IPS DF 4.7 (cell line): ENCODE data around the gene FRZB.

Source experiments
- DNase-seq: peaks from one replicate; pipeline ENCODE4 v3.0.0-alpha.2; 2013; ENCODE audit warnings: low spot score; ENCODE audit errors: extremely low read depth

The FRZB gene

DNA sequence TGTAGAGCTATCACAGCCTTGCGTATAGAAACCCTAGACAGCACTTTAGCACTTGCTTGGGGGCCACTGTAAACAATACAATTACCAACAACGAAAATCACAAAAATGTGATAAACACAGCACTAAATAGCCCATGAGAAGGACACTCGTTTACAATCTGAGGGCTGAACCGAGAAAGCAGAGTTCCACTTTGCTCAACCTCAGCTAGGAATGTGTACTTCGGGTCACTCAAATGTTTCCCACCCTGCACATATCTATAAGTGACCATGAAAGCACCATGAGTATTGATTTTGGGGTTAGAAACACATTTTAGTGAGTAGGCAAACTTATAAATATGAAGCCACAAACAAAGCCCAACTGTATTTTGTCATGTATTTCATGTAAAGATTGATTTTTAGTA lies 62.3 kb downstream of the FRZB start:
- no peak for DNase-seq

DNA sequence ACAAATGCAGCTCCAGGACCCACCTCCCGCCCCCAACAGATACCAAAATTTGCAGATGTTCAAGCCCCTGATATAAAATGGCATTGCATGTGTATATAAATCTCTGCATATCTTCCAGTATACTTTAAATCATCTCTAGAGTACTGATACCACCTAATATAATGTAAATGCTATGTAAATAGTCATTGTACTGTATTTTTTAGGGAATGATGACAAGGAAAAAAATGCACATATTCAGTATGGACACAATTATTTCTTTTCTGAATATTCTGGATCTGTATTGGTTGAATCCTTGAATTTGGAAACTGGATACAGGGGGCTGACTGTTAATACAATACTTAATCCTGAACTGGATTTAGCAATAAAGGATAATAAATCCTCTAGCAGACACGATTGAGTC lies 67.7 kb downstream of the FRZB start:
- DNase-seq, result no peak

DNA sequence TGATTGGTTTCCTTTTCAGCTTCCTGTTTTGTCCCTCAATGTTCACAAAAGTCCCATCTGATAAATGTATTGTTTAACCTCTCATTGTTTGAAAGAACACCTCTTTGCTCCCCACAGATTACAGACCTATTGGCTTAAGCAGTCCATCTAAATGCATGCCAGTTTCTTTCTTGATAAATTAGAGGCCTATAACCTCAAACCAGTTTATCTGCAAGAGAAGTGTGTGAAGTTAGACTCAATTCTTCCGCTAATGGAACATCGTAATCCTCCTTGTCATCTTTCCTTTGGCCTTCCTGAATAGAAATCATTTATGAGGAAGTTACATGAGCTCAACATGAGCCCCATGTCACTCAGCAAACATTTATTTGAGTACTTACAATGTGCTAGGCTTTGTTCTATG lies 74.0 kb downstream of the FRZB start:
- DNase-seq, result no peak

DNA sequence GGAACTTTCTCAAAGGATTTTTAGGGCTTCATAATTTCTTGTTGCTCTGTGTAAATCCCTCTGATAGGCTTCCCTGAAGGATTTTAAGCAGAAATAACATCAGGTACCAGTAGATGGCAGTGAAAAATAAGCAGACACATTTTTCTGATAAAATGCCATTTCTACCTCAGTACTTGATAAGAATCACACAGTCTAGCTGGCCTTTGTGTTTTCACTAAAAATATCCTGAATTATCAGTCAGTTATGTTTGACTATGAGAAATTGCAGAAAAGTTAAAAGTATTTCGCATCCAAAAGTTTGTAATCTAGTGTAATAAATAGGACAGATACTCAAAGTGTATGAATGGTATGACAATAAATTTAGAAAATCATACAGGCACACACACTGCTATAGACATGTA lies 81.7 kb downstream of the FRZB start:
- DNase-seq, result no peak

DNA sequence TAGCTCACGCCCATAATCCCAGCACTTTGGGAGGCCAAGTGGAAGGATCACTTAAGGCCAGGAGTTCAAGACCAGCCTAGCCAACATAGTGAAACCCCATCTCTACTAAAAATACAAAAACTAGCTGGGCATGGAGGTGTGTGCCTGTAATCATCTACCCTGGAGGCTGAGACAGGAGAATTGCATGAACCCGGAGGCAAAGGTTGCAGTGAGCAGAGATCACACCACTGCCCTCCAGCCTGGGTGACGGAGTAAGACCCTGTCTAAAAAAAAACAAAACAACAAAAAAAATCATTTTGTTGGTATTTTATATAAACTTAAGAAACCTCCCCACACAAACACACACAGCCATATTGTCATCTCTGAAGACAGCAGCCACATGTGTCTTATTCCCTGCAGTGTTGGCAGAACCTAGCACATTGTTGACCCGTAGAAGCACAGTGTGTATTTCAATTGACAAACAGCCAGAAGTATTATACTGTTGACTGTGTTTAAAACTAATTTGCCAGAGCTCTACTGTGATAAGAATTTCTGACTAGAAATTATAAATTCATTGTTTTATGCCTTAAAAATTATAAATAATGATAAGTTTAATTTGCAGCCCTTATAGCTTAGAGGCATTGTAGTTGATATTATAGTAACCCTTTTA lies 82.3 kb downstream of the FRZB start:
- DNase-seq, result no peak
